Thyroid gland (tissue), 4 donors: ENCODE results near the gene SIL1. TPM values are rescaled to one million over a fixed set of nuclear protein-coding genes. Genes with fewer than 3 reads are reported as not detected.
A peak's percentile ranks its signal among the peaks of the same experiment; 100 is the strongest.

Source experiments
- DNase-seq, 2 donors: peaks; one replicate each; pipeline ENCODE4 v3.0.0-alpha.2; 2019
- H3K27ac ChIP-seq, 3 donors: fragments of 200-600 bp; sonication (generic); 1 replicate in 2 of 3; 2 replicates in 1 of 3; pipeline ENCODE4 v1.5.1; 2016 to 2019; ENCODE audit warnings: mild to moderate bottlenecking in 1 of 3, moderate library complexity in 1 of 3
- H3K27me3 ChIP-seq: fragments of 200-600 bp; sonication (generic); one replicate; pipeline ENCODE4 v1.5.1; 2019
- H3K36me3 ChIP-seq, 2 donors: fragments of 200-600 bp; sonication (generic); one replicate each; pipeline ENCODE4 v1.5.1; 2016 to 2019
- H3K4me1 ChIP-seq, 2 donors: fragments of 200-600 bp; sonication (generic); one replicate each; pipeline ENCODE4 v1.5.1; 2017 to 2019
- H3K4me3 ChIP-seq, 3 donors: fragments of 200-600 bp; sonication (generic); replicated peaks in 1 of 3; 1 replicate in 2 of 3; 2 replicates in 1 of 3; pipeline ENCODE4 v1.5.1; 2016; ENCODE audit warnings: mild to moderate bottlenecking in 1 of 3
- H3K9me3 ChIP-seq: fragments of 200-600 bp; sonication (generic); one replicate; pipeline ENCODE4 v1.5.1; 2017
- POLR2A ChIP-seq, 2 donors: fragments of 450-650 bp; IDR thresholded peaks; one replicate each; pipeline ENCODE4 v1.6.1; 2017; ENCODE audit warnings: antibody characterized with exemption in 2 of 2, mild to moderate bottlenecking in 2 of 2, moderate library complexity in 1 of 2
- WGBS, 2 donors: methylation state at CpG; one replicate each; pipeline ENCODE4 v1.1.5; 2017; 5-methylcytosine and 5-hydroxymethylcytosine counted together
- intact Hi-C: fragments of 100-400 bp; cut with DNase I; formaldehyde crosslinking; loops from one replicate; pipeline ENCODE4 v1.15.1; 2023
- total RNA-seq, 4 donors: library from RNA; depleted of rRNA; stranded (reverse); fragments of >200 nt; gene quantifications; one replicate each; pipeline ENCODE4 v1.2.3, GENCODE V29; 2016
- TF ChIP-seq, protein P1 (sequence below), 6 experiments: fragments of 200-600 bp in 3 of 6; fragments of 450-650 bp in 3 of 6; sonication (generic) in 3 of 6; IDR thresholded peaks; one replicate each; pipeline ENCODE4 v1.5.1; 2016 to 2019; ENCODE audit warnings: antibody characterized with exemption in 6 of 6, mild to moderate bottlenecking in 2 of 6, inconsistent platforms in 1 of 6, moderate library complexity in 1 of 6

The SIL1 gene
- total RNA-seq, 4 donors from 2014 or later = 57.5 to 103 (median 81.7) TPM

DNA sequence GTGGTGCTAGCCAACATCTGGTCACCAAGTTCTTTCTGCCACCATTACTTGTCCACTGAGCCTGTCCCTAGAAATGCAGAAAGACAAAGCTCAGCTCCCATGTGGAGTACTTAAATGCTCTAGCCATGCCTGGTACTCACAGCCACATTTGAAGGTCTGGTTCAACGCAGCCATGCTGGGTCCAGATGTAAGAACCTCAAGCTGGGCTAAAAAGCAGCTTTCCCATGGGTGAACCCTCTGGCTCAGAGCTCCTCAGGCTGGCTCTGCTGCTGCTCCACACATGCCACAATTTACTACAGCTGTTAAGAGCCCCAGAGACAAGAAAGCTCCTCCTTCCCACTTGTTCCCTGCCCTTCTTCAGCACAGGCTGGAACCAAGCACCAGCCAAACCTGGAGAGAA, 225.9 kb downstream of the SIL1 start:
- Histone ChIP-seq H3K4me1 (peaks cover 53 to 77% of the 10 kb centered on the region in 2 donors), H3K27ac (peak overlapping the region in 1 of 3 donors; percentile 51), H3K9me3 (no peaks in the 10 kb centered on the region), H3K27me3 (no peaks in the 10 kb centered on the region), H3K4me3 (no peak overlapping the region), H3K36me3 (no peaks in the 10 kb centered on the region)
- DNase-seq = peak in 1 of 2 donors; percentile 32
- WGBS, 2 donors = 50 to 78% methylated on average over 1 of the region's 1 CpG
- intact Hi-C loops = no loop called here
- TF ChIP-seq, protein P1, sequence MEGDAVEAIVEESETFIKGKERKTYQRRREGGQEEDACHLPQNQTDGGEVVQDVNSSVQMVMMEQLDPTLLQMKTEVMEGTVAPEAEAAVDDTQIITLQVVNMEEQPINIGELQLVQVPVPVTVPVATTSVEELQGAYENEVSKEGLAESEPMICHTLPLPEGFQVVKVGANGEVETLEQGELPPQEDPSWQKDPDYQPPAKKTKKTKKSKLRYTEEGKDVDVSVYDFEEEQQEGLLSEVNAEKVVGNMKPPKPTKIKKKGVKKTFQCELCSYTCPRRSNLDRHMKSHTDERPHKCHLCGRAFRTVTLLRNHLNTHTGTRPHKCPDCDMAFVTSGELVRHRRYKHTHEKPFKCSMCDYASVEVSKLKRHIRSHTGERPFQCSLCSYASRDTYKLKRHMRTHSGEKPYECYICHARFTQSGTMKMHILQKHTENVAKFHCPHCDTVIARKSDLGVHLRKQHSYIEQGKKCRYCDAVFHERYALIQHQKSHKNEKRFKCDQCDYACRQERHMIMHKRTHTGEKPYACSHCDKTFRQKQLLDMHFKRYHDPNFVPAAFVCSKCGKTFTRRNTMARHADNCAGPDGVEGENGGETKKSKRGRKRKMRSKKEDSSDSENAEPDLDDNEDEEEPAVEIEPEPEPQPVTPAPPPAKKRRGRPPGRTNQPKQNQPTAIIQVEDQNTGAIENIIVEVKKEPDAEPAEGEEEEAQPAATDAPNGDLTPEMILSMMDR (IDR thresholded peaks at IDR 0.05) = no peak
- no peak for TF ChIP-seq POLR2A (IDR thresholded peaks at IDR 0.05)

DNA sequence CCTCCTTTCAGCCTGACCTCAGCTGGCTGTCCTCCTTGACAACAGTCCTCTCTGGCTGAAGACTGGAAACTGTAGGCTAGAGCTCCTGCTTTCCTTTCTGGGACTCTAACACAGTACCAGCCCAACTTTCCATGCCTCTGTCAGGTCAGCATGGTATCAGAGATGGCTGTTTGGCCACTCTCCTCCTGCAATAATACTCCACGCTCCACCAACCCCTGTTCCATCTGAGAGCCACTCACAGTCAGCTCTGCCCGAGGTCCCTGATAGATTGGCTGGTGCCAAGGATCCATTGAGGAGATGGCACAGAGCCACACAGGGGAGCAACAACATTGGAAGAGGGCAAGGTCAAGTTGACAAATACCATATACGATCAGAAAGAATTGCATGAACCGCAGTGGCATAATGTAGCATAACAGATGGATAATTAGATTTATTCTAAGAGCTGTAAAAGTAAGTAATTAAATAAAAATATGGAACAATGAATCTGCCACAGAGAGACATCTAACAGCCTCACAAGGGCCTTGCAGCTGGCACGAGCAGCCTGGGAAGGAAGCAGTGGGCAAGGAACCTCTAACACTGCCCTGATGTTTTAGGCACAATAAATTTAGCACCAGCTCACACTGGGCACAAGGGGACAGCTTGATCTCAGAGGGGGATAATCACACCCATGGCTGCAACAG, 228.7 kb downstream of the SIL1 start:
- Histone ChIP-seq H3K9me3 (no peaks in the 10 kb centered on the region), H3K36me3 (no peaks in the 10 kb centered on the region), H3K27ac (peak overlapping the region in 2 of 3 donors; percentile 47 to 69), H3K27me3 (no peaks in the 10 kb centered on the region), H3K4me3 (no peak overlapping the region), H3K4me1 (peaks cover 52 to 73% of the 10 kb centered on the region in 2 donors)
- peak; percentile 66 to 69 for DNase-seq
- intact Hi-C loops = no loop called here
- TF ChIP-seq, protein P1 (IDR thresholded peaks at IDR 0.05) = no peak
- TF ChIP-seq POLR2A (IDR thresholded peaks at IDR 0.05) = no peak
- WGBS, 2 donors = 44 to 47% methylated on average over 5 of the region's 5 CpGs

DNA sequence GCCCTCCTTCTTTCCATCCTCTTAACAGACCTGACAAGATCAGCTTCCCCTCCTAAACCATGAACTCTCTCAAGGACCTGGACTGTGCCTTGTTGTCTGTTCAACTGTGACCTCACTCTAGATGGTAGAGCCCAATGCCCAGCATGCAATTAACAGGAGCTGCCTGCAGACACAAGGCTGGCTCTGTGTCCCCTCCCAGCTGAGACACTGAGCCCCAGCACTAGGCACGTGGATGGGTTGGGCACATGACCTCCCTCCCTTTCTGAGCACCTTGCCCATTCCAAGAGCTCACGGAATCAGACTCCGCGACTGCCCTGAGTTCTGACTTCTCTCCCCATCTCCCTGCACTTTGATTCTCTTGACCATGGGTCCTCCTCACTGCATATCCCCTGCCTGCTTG, 229.6 kb downstream of the SIL1 start:
- intact Hi-C loops = no loop called here
- H3K4me1 ChIP-seq = peaks cover 56 to 75% of the 10 kb centered on the region in 2 donors
- WGBS, 2 donors = 32 to 66% methylated on average over 4 of the region's 4 CpGs
- TF ChIP-seq POLR2A (IDR thresholded peaks at IDR 0.05) = no peak
- TF ChIP-seq, protein P1 (IDR thresholded peaks at IDR 0.05) = no peak
- peak; percentile 49 to 58 for DNase-seq
- H3K27ac ChIP-seq = peak overlapping the region in 2 of 3 donors; percentile 47 to 69
- no peak overlapping the region for H3K4me3 ChIP-seq
- no peaks in the 10 kb centered on the region for H3K36me3 ChIP-seq
- no peaks in the 10 kb centered on the region for H3K9me3 ChIP-seq
- H3K27me3 ChIP-seq = no peaks in the 10 kb centered on the region

DNA sequence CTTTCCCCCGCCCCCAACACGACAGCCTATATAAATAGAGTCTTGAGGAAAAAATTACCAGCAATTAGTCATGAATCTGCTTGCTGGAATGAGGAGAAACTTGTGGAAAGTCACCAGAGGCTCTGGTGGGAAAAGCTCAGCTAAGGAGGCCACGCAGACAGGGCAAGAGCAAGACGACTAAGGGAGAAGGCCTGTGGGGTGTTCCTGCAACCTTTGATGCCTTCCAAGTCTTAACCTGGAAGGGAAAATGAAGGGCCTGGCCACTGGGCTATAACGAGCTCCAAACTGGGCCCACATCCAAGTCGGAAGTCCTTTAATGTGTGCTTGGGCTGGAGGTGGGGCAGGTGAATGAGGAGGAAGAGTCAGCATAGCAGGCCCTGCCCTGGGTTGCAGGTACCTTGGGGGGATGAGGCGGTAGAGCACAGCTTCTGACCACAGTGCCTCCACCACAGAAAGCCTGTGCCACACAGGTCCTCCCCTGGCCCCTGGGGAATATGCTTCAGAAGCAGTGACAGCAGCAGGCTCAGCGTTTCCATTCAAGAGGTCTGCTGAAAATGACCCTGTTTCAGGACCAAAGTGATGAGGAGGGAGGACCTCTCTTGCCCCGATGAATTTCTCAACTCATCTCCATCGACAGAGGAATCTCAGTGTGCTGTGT, 230.2 kb downstream of the SIL1 start:
- Histone ChIP-seq H3K9me3 (no peaks in the 10 kb centered on the region), H3K4me3 (no peak overlapping the region), H3K27ac (peak overlapping the region; percentile 47 to 69 (median 51)), H3K4me1 (peaks cover 59 to 77% of the 10 kb centered on the region in 2 donors), H3K27me3 (no peaks in the 10 kb centered on the region), H3K36me3 (no peaks in the 10 kb centered on the region)
- peak; percentile 91 to 92 for DNase-seq
- 45 to 50% methylated on average over 8 to 10 of the region's 10 CpGs for WGBS, 2 donors
- intact Hi-C loops = no loop called here
- TF ChIP-seq POLR2A (IDR thresholded peaks at IDR 0.05) = no peak
- TF ChIP-seq, protein P1 (IDR thresholded peaks at IDR 0.05) = no peak
